Iris pigment epithelial cell (primary cell): Measurements from ENCODE around the gene WDR44.
"Not testable (repeated sequence)": the region's sequence is repeated elsewhere in the genome, so short reads cannot be mapped to it uniquely, and the experiment has no call there.

Source experiments
- DNase-seq: peaks from one replicate; pipeline ENCODE4 v3.0.0-alpha.2; 2011; ENCODE audit warnings: low read depth

The WDR44 gene

GRCh38 chrX:118360429-118361125 lies 14.7 kb downstream of the WDR44 start:
- peak; percentile 33 for DNase-seq

GRCh38 chrX:118364261-118364660 lies 18.4 kb downstream of the WDR44 start:
- no peak for DNase-seq

- DNase-seq, result no peak
These were observed 21.4 kb downstream of the WDR44 start for GRCh38 chrX:118367338-118367737.

GRCh38 chrX:118368398-118368797 lies 22.5 kb downstream of the WDR44 start:
- no peak for DNase-seq

- DNase-seq, result peak; percentile 80
These were observed 25.2 kb downstream of the WDR44 start for GRCh38 chrX:118370921-118371624.

- peak; percentile 31 for DNase-seq
These were observed 27.6 kb downstream of the WDR44 start for GRCh38 chrX:118373538-118373937.

GRCh38 chrX:118383120-118383519 lies 37.2 kb downstream of the WDR44 start:
- DNase-seq, result no peak

GRCh38 chrX:118392716-118393115 lies 46.8 kb downstream of the WDR44 start:
- DNase-seq, result peak; percentile 20

GRCh38 chrX:118396113-118396512 lies 50.2 kb downstream of the WDR44 start:
- DNase-seq, result peak; percentile 22

- no peak for DNase-seq
These were observed 72.9 kb downstream of the WDR44 start for GRCh38 chrX:118418811-118419251.

GRCh38 chrX:118420462-118420861 lies 74.6 kb downstream of the WDR44 start:
- peak; percentile 80 for DNase-seq

GRCh38 chrX:118423558-118423957 lies 77.7 kb downstream of the WDR44 start:
- DNase-seq, result no peak

GRCh38 chrX:118432799-118433198 lies 86.9 kb downstream of the WDR44 start:
- no peak for DNase-seq

GRCh38 chrX:118437283-118437682 lies 91.4 kb downstream of the WDR44 start:
- no peak for DNase-seq

- DNase-seq, result peak; percentile 6
These were observed 102.4 kb downstream of the WDR44 start for GRCh38 chrX:118448273-118448783.

GRCh38 chrX:118455013-118455412 lies 109.1 kb downstream of the WDR44 start:
- DNase-seq, result no peak

GRCh38 chrX:118459494-118459893 lies 113.6 kb downstream of the WDR44 start:
- DNase-seq, result peak; percentile 38

- DNase-seq, result no peak
These were observed 118.6 kb downstream of the WDR44 start for GRCh38 chrX:118464501-118464900.

GRCh38 chrX:118468122-118468521 lies 122.2 kb downstream of the WDR44 start:
- DNase-seq, result no peak

GRCh38 chrX:118470721-118471347 lies 124.9 kb downstream of the WDR44 start:
- DNase-seq, result not testable (repeated sequence)

- DNase-seq, result peak; percentile 27
These were observed 128.7 kb downstream of the WDR44 start for GRCh38 chrX:118474586-118474985.

GRCh38 chrX:118475903-118476302 lies 130.0 kb downstream of the WDR44 start:
- DNase-seq, result peak; percentile 11

GRCh38 chrX:118480172-118480571 lies 134.3 kb downstream of the WDR44 start:
- DNase-seq, result no peak
